NCI-H2196 (cell line): Measurements from ENCODE around the gene ARL8B.
A peak's percentile ranks its signal among the peaks of the same experiment; 100 is the strongest.
"Not testable (repeated sequence)": the region's sequence is repeated elsewhere in the genome, so short reads cannot be mapped to it uniquely, and the experiment has no call there.

Experiments
- DNase-seq: peaks from one replicate; lab custom pipeline; 2025; ENCODE audit not compliant: unreplicated experiment; lab: John Stamatoyannopoulos, UW

The ARL8B gene

DNA sequence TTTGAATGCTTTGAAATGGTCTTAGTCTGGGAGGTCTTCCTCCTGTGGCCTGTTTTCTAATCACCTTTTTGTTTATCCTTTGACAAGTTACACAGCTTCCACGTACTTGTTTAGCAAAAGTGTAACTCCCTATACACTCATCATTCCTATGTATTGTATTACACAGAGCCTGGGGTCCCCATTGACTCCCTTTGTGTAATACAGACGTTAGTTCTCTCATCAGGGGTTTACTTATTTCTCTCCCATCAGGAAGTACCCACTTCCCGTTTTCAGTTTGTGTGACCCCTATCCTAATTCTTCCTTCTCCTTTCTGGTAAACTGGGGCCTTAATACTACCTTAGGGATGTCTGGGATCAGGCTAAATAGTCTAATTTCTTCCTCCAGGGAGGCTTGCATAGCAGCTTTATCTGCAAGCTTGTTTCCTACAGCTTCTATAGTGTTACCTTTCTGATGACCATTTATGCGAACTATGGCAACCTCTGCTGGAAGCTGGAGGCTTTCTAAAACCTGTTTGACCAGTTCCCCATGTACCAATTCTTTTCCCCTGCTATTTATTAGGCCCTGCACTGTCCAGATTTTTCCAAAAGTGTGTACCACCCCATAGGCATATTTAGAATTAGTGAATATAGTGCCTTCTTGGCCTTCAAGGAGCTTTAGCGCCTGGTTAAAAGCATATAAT is 22.4 kb downstream of the ARL8B start:
- peak; percentile 17 for DNase-seq

DNA sequence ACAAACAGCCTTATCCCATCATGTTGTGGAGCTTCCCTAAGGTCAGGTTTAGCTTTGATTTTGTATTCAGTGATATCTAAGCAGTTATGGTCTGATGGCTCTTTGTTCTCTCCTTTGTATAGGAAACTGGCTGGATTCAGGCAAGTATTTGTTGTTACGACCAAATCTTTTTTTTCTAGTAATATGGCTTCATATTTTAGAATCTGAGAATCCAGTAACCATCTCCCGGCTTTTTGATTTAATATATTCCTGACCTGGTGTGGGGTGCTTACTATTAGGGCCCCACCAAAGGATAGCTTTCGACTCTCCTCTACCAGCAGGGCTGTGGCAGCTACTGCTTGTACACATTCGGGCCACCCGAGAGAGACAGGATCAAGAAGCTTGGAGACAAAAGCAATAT is 23.0 kb downstream of the ARL8B start:
- no peak for DNase-seq

DNA sequence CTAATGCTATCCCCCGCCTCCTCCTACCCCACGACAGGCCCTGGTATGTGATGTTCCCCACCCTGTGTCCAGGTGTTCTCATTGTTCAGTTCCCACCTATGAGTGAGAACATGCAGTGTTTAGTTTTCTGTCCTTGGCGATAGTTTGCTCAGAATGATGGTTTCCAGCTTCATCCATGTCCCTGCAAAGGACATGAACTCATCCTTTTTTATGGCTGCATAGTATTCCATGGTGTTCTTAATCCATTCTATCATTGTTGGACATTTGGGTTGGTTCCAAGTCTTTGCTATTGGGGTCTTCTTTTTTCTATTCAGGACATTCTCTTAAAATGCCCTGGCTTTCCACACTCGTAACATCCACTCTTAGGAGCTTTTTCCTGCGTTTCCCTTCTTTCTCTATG is 25.1 kb downstream of the ARL8B start:
- not testable (repeated sequence) for DNase-seq

DNA sequence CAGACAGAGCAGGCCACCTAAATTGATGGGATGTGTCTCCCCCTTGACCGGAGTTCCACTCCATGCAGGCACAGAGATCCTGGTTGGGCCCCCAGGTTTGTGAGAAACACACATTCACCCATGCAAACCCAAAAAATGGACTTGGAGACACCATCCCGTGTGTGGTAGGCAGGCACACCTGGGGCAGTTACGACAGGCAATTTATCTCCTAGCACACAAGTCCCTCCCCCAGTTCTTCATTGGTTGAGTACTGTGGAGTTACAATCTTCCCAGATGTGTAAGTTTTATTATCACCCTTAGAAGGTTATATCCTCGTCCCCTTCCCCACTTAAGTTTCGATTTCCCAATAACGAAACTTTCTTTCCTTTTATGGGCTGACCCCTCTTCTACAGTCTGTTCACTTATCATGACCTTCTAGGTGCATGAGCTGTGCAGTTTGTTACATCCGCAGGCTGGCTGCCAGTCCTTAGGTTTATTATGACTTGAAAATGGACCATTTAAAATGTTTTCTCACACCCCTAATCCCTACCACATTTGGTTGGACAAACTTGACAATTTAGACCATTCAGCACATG is 27.3 kb downstream of the ARL8B start:
- no peak for DNase-seq

DNA sequence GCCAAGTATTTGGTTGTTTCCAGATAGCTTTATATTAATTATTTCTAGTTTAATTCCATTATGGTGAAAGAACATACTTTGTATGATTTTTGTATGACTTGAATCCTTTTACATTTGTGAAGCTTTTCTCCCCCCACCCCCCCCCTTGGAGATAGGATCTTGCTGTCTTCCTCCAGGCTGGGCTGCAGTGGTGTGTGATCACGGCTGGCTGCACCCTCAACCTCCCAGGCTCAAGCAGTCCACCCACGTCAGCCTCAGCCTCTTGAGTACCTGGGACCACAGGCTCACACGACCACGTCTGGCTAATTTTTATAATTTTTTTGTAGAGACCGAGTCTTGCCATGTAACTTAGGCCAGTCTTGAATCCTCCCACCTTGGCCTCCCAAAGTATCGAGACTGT is 29.5 kb downstream of the ARL8B start:
- DNase-seq, result no peak

DNA sequence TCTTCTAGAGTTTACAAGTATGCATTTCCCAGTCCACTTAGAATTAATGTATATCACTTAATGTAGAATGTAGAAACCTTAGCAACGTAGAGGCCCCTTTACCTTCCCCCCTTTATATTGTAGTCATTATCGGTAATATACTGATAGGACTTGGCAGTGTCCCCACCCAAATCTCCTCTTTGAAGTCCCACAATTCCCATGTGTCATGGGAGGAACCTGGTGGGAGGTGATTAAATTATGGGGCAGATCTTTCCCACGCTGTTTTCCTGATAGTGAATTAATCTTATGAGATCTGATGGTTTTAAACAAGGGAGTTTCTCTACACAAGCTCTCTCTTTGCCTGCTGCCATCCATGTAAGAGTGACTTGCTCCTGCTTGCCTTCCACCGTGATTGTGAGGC is 31.0 kb downstream of the ARL8B start:
- DNase-seq, result no peak

DNA sequence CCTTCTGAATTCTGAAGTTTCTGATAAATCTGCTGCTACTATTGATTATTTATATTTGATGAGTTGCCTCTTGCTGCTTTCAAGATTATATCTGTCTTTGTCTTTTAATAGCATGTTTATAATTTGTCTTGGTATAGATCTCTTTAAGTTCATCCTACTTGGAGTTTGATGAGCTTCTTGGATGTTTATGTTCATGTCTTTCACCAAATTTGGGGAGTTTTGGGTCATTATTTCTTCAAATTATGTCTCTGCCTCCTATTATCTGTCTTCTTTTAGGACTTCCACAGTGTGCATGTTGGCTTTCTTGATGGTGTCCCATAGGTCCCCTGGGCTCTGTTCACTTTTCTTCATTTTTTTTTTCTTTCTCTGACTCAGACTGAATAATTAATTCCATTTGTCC is 33.1 kb downstream of the ARL8B start:
- DNase-seq, result no peak

DNA sequence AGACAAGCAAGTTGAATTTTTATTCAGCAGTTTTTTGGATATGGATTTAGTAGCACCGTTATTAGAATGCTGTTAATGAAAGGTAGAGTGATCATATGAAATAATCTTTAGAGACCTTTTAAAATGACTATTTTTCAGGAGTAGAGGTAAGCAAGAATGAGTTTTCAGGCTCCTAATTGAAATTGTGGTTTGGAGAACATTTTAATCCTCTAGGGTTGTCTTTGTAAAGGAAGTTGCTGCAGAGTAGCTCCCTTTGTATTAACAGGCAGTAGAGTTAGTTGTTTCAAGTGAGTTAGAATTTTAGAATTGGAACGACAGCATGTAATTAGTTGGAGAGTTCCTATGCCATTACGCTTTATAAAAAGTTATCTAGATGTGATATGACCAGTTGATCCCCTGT is 38.2 kb downstream of the ARL8B start:
- no peak for DNase-seq

DNA sequence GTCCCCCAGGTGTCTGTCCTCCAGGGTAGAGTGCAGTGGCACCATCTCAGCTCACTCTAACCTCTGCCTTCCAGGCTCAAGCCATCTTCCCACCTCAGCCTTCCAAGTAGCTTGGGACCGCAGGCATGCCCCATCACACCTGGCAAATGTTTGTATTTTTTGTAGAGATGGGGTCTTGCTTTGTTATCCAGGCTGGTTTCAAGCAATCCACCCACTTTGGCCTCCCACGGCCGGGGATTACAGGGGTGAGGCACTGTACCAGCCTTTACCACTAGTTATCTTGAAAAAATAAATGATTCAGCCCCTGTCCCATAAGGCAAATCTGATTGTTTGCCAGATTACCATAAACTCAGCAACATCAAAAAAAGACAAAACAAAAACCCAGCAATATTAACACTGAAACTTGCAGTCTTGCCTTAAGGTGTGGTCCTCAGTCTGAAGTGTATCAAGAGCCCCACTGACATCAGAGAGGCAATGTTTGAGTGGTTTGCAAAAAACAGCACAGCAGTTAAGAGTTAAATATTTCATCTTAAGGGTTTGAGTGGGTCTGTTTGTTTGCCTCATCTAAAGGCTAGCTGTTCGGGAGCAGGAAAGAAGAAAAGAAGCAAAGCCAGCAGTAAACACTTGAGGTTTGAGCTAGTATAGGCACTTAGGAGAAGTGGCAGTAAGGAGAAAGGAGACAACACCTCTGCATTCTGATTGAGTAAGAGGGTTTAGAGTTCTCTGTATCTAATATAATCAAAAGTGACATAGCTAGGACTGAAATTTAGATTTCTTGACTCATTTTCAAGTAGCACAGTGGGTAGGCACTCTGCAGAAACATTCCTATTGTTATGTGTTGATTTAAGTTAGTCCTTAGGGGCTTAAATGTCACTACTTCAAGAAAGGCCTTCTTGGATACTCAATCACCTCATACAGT is 39.1 kb downstream of the ARL8B start:
- DNase-seq, result no peak

DNA sequence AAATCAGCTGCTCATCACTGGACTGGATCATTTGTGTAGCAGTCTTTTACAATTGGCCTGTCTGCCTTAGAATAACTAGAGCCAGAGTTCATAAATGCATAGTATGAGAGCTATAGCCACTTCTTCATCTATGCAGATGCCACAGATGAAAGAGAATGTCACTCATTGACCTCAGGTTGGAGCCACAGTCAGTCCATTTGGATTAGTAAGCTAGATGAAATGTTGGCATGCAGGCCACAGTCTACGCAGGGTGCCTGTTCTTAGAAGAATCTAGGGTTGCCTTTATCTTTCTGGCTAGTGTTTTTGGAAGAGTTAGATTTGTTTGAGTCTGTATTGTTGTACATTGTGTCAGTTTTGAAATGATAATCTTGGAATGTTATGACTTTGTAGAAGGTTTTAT is 40.0 kb downstream of the ARL8B start:
- DNase-seq, result no peak

DNA sequence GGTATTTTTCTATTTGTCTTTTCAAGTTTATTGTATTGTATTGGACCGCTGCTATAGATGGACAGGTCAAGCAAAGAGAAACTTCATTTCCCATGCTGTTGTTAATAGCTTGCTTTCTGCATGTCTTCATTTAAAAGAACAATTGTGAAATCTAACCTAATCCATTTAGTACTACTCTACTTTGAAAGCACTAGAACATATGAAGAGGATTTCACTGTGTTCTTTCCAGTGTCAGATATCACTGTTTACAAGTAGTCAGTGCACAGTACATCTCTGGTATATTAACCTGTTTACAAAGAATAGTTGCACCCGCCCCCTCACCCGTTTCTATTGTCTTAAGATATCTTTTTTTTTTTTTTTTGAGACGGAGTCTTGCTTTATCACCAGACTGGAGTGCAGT is 43.6 kb downstream of the ARL8B start:
- DNase-seq, result no peak

DNA sequence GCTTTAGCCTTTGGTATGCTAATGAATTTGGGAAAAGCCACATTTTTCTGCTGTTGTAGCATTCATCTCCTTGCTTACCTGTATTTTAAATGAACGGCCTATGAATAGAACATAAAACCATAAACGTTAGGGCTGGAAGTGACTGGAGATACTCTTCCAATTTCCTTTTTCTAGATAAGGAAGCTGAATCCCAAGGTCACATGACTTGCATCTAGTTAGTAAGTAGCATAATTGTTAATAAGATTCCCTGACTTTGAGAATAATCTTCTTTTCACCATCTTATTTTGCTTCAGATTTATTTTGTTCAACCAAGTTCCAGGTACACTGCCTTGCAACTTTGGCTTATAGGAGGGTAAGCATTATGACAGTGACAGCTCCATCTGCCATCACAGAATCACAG is 44.8 kb downstream of the ARL8B start:
- no peak for DNase-seq

DNA sequence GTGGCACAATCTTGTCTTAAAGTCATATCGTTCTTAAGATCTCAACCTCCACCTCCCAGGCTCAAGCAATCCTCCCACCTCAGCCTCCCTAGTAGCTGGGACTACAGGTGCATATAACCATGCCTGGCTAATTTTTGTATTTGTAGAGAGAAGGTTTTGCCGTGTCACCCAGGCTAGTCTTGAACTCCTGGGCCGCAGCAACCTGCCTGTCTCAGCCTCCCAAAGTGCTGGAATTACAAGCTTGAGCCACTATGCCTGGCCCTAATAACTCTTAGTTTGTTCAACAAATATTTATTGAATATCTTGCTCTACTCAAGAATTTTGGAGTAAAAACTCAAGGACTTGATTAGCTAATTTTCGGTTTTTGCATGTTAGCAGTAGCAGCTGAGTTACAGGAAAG is 46.0 kb downstream of the ARL8B start:
- no peak for DNase-seq

DNA sequence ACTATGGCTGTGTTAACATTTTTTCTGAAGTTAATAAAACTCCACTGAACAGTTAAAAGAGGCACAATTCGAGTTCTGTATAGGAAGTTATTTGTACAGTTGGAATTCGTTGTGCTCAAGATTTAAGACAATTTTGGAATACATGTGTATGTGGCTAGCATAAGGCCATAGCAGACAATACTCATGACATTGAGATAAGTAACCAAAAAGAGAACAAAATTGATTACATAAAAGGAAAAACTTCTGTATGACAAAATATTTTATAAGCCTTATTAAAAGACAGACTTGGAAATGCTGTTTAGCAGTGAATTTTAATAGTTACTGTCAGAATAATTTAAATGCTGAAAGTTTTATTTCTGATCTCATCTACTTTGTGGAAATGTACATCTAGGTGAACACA is 47.7 kb downstream of the ARL8B start:
- DNase-seq, result no peak

DNA sequence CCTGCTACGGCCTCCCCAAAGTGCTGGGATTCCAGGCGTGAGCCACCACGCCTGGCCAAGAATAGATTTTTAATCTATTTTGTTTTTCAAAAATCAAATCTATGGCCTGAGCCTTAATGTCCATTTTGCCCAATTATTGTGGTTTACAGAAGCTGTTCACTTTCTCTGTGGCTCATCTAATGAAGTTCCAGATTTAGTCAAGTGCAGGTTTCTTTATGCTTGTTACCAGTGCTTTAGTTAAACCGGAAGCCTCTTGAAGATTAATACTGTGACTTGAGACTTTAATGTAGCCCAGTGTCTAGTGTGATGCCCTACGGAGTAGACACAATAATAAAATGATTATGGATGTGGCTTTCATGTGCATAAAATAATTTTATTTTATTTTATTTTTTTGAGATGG is 48.9 kb downstream of the ARL8B start:
- DNase-seq, result no peak

DNA sequence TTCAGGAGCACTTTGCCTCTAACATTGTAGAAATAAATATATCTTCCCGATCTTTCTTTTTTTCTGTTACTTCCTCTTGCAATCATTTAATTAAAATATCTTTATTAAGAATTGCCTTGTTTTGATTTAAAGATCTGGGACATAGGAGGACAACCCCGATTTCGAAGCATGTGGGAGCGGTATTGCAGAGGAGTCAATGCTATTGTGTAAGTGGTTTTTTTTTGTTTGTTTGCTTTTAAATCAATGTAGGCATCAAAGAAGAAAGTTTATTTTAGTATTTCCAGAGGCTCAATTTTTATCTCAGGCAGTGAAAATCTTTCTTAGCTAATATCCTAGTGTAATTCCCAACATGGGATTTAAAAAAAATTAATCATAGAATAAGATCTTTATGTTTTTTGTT is 49.9 kb downstream of the ARL8B start:
- no peak for DNase-seq

DNA sequence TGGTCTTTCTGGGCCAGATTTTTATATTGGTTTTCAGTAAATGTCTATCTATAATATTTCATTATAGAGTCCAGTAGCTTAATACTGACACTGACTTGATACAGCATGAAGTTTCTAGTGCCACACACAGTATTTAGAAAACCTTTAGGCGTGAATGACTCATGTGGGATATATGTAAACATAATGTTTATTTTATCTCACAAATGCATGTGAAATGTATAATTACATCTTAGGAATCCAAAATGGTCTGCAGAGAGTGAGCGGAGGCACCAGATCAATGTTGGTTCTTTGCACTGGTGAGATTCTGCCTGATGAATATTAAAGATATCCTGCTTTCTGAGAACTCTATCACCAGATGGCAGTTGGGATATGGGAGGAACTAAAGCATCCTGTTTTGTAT is 56.9 kb downstream of the ARL8B start:
- not testable (repeated sequence) for DNase-seq

DNA sequence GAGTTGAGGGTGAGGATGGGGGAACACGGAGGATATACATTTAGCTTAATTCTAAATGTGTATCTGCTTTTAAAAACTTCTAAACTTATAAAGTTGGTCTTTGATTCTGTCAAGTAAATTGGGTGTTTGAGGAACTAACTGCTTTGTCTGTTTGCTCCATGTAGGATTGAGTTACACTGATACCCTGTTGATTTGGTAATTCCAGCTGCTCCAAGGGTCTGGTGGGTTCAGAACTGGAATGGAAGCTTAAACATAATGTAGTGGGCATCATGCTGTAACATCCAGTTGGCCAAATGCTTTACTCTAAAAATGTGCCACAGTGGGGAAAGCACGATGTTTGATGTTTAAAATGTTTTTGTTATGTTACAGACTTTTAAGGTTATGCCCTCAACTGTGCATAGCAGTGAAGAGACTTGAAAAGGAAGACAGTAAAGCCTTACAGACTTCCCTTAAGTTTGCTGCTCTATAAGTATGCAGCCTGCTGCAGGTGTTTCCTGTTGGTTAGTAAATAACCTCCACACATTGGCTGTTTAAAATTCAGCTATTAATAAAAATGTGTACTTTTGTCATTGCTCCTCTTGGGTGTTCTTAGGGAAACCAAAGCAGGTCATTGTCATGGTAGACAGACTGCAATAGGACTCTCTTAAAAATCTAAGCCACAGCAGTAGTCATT is 59.5 kb downstream of the ARL8B start:
- no peak for DNase-seq

DNA sequence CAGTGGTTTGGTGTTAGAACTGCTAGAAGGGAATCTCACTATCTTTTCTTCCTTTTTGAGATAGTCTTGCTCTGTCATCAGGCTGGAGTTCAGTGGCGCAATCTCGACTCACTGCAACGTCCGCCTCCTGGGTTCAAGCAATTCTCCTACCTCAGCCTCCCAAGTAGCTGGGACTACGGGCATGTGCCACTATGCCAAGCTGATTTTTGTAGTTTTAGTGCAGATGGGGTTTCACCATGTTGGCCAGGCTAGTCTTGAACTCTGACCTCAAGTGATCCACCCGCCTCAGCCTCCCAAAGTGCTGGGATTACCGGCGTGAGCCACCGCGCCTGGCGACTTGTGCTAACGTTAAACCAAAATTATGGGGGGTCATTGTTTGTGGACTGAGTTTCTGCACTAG is 61.6 kb downstream of the ARL8B start:
- DNase-seq, result not testable (repeated sequence)

DNA sequence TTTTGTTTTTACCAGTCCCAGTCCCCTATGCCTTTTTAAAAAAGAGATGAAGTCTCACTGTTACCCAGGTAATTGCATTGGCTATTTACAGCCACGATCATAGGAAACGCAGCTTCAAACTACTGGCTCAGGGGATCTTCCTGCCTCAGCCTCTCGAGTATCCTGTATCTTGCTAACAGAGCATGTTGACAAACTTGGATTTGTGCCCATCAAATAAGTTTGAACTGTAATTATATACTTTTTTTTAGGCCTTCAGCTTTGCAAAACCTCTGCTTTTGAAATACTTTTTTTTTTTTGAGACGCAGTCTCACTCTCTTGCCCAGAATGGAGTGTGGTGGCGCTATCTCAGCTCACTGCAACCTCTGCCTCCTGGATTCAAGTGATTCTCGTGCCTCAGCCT is 62.4 kb downstream of the ARL8B start:
- DNase-seq, result no peak

DNA sequence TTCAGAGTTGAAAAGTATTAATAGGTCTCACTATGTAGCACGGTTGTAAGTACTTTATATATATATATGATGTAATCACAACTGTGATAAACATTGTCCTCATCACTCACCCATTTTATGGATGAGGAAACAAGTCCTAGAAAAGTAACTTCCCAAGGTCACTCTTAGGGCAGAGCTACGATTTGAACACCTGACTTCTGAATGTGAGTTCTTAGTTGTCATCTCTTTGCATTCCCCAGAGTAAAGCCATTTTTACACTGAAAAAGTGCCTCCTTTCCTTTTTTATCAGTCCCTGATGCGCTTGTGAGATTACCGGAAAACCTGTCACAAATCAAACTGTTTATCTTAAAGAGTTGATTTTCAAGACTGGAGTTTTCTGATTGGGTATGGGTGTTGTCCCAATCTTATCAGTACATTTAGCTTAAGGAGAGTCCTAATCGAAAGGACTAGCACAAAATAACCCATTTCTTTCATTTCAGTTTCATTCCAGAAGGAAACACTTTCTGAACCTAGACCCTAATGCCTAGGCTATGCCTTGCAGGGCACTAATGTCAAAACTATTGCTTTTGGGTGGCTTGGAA is 63.1 kb downstream of the ARL8B start:
- DNase-seq, result no peak
